ENCODE results near the gene VWA8. TPM values are rescaled to one million over a fixed set of nuclear protein-coding genes. Genes with fewer than 3 reads are reported as not detected.

VWA8 gene
- total and polyA plus RNA-seq, 12 donors: 7.5 to 71.6 (median 54.3) TPM

DNA sequence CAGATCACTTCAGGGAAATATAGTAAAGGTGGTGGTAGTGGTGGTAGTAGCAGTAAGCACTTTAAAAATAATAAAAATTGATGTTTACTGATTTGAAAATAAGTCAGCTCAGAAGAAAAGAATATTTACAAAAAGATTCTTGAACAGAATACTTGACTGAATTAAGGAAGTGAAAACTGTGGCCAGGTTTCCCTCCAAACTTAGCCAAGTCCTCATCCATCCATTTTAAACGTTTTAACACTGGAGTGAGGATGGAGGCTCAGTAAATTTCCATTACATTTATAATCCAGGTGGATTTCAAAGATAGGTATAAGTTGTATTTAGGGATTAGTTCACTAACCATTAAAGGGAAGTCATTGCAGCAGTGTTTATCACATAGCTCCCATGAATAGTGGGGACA is 282.1 kb downstream of the VWA8 start:
- 21 to 22% methylated on average over 1 of the region's 1 CpG for WGBS, 2 donors

DNA sequence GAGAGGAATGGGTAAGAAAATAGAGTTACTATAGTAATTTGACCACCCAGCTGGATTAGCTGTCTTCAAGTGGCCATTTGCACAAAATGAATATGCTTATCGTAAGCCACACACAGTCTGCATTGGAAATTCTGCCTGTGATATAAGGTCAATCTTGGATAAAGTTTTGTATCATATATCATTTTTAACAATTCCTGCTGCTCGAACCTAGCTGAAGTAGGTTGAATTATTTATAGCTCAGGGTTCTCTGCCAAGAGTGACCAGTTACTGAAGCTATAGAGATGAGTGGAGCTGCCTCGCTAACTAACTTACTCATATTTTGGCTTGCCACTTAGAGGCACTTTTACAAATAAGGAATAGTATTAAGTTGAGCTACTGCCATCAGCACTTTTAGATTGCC is 282.7 kb downstream of the VWA8 start:
- peak overlapping the region in 5 of 10 donors; percentile 10 to 59 (median 27) for H3K27ac ChIP-seq
- intact Hi-C loops (cut with DNase I): loop anchor here in 2 of 10 donors (10.0 kb wide), 2 partner anchors 187 to 367 kb away; partner anchors contain the start of gene DGKH (in 1 of the 2)
- WGBS, 2 donors: 50 to 65% methylated on average over 3 of the region's 3 CpGs
- TF ChIP-seq, protein P1, sequence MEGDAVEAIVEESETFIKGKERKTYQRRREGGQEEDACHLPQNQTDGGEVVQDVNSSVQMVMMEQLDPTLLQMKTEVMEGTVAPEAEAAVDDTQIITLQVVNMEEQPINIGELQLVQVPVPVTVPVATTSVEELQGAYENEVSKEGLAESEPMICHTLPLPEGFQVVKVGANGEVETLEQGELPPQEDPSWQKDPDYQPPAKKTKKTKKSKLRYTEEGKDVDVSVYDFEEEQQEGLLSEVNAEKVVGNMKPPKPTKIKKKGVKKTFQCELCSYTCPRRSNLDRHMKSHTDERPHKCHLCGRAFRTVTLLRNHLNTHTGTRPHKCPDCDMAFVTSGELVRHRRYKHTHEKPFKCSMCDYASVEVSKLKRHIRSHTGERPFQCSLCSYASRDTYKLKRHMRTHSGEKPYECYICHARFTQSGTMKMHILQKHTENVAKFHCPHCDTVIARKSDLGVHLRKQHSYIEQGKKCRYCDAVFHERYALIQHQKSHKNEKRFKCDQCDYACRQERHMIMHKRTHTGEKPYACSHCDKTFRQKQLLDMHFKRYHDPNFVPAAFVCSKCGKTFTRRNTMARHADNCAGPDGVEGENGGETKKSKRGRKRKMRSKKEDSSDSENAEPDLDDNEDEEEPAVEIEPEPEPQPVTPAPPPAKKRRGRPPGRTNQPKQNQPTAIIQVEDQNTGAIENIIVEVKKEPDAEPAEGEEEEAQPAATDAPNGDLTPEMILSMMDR (IDR thresholded peaks at IDR 0.05): no peak
- H3K4me3 ChIP-seq: no peak overlapping the region
- H3K27me3 ChIP-seq: no peaks in the 10 kb centered on the region
- H3K9me3 ChIP-seq: no peaks in the 10 kb centered on the region
- ATAC-seq (peak in 5 of 8 donors; percentile 51 to 74 (median 58)), DNase-seq (no peak)
- H3K36me3 ChIP-seq: peaks cover 0 to 17% (median 1%) of the 10 kb centered on the region in 9 donors
- H3K4me1 ChIP-seq: peaks cover 0 to 26% (median 7%) of the 10 kb centered on the region in 9 donors

More for the DNA sequence above, 282.1 kb downstream of the VWA8 start:
- Histone ChIP-seq H3K4me3 (no peak overlapping the region), H3K9me3 (no peaks in the 10 kb centered on the region), H3K27ac (peak overlapping the region in 5 of 10 donors; percentile 10 to 59 (median 27)), H3K27me3 (no peaks in the 10 kb centered on the region), H3K4me1 (peaks cover 0 to 26% (median 7%) of the 10 kb centered on the region in 9 donors), H3K36me3 (peaks cover 0 to 23% (median 7%) of the 10 kb centered on the region in 9 donors)
- ATAC-seq (peak in 2 of 8 donors; percentile 43 to 60), DNase-seq (no peak)
- TF ChIP-seq, protein P1 (IDR thresholded peaks at IDR 0.05): no peak
- intact Hi-C loops (cut with DNase I): loop anchor here in 2 of 10 donors (10.0 kb wide), 2 partner anchors 186 to 366 kb away; partner anchors contain the start of gene DGKH (in 1 of the 2)

DNA sequence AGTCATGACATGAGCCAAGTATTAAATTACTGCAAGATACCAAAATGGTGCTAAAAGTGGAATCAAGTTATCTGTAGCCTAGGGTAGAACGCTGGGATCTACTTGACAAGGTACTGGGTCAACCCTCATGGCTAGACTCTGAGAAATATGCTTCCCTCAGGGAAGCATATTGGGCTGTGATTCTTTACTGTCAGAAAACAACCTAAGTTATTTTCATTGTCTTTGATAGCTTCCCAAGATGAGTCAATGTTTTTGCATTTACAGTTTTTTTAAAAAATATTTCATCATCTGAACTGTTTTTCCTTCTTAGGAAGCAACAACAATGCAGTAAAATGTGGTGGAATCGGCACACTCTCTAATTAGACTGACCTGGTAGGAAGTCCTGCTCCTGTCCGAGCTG is 285.6 kb downstream of the VWA8 start:
- H3K27ac ChIP-seq: no peak overlapping the region
- DNase-seq (no peak), ATAC-seq (no peak)
- TF ChIP-seq, protein P1 (IDR thresholded peaks at IDR 0.05): no peak
- WGBS, 2 donors: 66 to 68% methylated on average over 3 of the region's 3 CpGs
- no peak overlapping the region for H3K4me3 ChIP-seq
- H3K36me3 ChIP-seq: peaks cover 0 to 14% (median 0%) of the 10 kb centered on the region in 9 donors
- H3K9me3 ChIP-seq: no peaks in the 10 kb centered on the region
- peaks cover 0 to 26% (median 7%) of the 10 kb centered on the region in 9 donors for H3K4me1 ChIP-seq
- H3K27me3 ChIP-seq: no peaks in the 10 kb centered on the region
- intact Hi-C loops (cut with DNase I): loop anchor here in 2 of 10 donors (10.0 kb wide), 2 partner anchors 189 to 369 kb away; partner anchors contain the start of gene DGKH (in 1 of the 2)

DNA sequence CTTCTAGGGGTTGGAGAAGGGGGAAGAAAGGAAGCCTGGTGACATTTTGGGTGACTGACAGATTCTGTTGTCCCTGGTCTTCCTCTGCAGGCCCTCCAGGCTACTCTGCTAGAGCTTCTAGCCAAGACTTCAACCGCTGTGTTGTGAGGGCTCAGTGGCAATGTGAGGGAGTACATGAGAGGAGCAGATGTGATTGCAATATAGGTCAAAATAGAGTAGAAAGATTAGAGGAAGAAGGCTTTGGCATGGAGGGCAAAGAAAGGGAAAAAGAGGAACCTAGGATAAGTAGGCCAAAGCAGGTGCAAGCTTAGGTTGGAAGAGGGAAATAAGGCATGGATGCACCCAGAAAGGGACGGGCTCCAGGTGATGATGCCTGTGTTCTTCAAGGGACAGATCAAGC is 286.7 kb downstream of the VWA8 start:
- Histone ChIP-seq H3K4me3 (no peak overlapping the region), H3K4me1 (peaks cover 0 to 24% (median 7%) of the 10 kb centered on the region in 9 donors), H3K27me3 (no peaks in the 10 kb centered on the region), H3K27ac (no peak overlapping the region), H3K9me3 (no peaks in the 10 kb centered on the region), H3K36me3 (peaks cover 0 to 22% (median 0%) of the 10 kb centered on the region in 9 donors)
- intact Hi-C loops (cut with DNase I): loop anchor here in 3 of 10 donors (5.0 to 10.0 kb wide), 5 partner anchors 173 to 433 kb away; partner anchors contain the start of gene DGKH (in 1 of the 3)
- TF ChIP-seq, protein P1 (IDR thresholded peaks at IDR 0.05): no peak
- 45 to 47% methylated on average over 2 of the region's 2 CpGs for WGBS, 2 donors
- no peak for DNase-seq
- no peak for ATAC-seq

All from heart right ventricle (tissue), 16 donors.